PC-3 (cell line): Measurements from ENCODE around the gene MYLK4. TPM values are rescaled to one million over a fixed set of nuclear protein-coding genes. Genes with fewer than 3 reads are reported as not detected.

Experiments used
- ATAC-seq: fragments of 200-7000 bp; cut with Tn5 transposase; 2 replicates; pipeline ENCODE4 v1.9.1; 2020; ENCODE audit warnings: mild to moderate bottlenecking, moderate library complexity
- BruUV-seq: library from RNA; stranded (reverse); fragments of 400-500 nt; replicated peaks from 2 replicates; lab custom pipeline; 2021; lab: Mats Ljungman, UMichigan
- CTCF ChIA-PET: fragments of 300-600 bp; sonication (Branson Sonifier 250); formaldehyde crosslinking; loops from one replicate; lab custom pipeline; 2022; ENCODE audit warnings: antibody characterized with exemption; lab: Charles Lee
- POLR2A ChIA-PET: fragments of 300-600 bp; sonication (Branson Sonifier 250); formaldehyde crosslinking; loops from one replicate; lab custom pipeline; 2022; ENCODE audit warnings: antibody characterized with exemption; ENCODE audit not compliant: unreplicated experiment; lab: Charles Lee
- DNase-seq: peaks from one replicate; pipeline ENCODE4 v3.0.0-alpha.2; 2015
- H2AFZ ChIP-seq: fragments of 300-600 bp; sonication (generic); 2 replicates; pipeline ENCODE4 v1.6.0; 2016; ENCODE audit warnings: antibody characterized with exemption, low read length
- H3F3A ChIP-seq: fragments of 300-600 bp; sonication (generic); one replicate; pipeline ENCODE4 v1.6.0; 2017; ENCODE audit warnings: antibody characterized with exemption, low read length, control low read depth, mild to moderate bottlenecking; ENCODE audit not compliant: unreplicated experiment
- H3K27ac ChIP-seq: fragments of 300-600 bp; sonication (generic); 2 replicates; pipeline ENCODE4 v1.5.1; 2016; ENCODE audit warnings: mild to moderate bottlenecking, low read length
- H3K27me3 ChIP-seq: fragments of 300-600 bp; sonication (generic); 2 replicates; pipeline ENCODE4 v1.6.1; 2016; ENCODE audit warnings: low read length, mixed read lengths
- H3K36me3 ChIP-seq: fragments of 300-600 bp; sonication (generic); 2 replicates; pipeline ENCODE4 v1.6.1; 2016; ENCODE audit warnings: low read depth, mixed run types, low read length, mixed read lengths
- H3K4me1 ChIP-seq: fragments of 300-600 bp; sonication (generic); 2 replicates; pipeline ENCODE4 v1.5.1; 2016; ENCODE audit warnings: low read length; ENCODE audit not compliant: insufficient read depth
- H3K4me2 ChIP-seq: fragments of 300-600 bp; sonication (generic); 2 replicates; pipeline ENCODE4 v1.6.0; 2016; ENCODE audit warnings: low read length
- H3K4me3 ChIP-seq: fragments of 300-600 bp; sonication (generic); 2 replicates; pipeline ENCODE4 v1.5.1; 2016; ENCODE audit warnings: mild to moderate bottlenecking, low read length, mixed read lengths
- H3K79me2 ChIP-seq: fragments of 300-600 bp; sonication (generic); 2 replicates; pipeline ENCODE4 v1.6.1; 2017; ENCODE audit warnings: low read length, mixed read lengths
- H3K9ac ChIP-seq: fragments of 300-600 bp; sonication (generic); 2 replicates; pipeline ENCODE4 v1.6.0; 2016; ENCODE audit warnings: mild to moderate bottlenecking, low read length
- H3K9me2 ChIP-seq: fragments of 300-600 bp; sonication (generic); replicated peaks from 2 replicates; pipeline ENCODE4 v1.6.1; 2016; ENCODE audit warnings: mixed run types, low read length, mixed read lengths
- H3K9me3 ChIP-seq: fragments of 300-600 bp; sonication (generic); 2 replicates; pipeline ENCODE4 v1.6.1; 2016; ENCODE audit warnings: low read length, mixed read lengths
- H4K20me1 ChIP-seq: fragments of 300-600 bp; sonication (generic); 2 replicates; pipeline ENCODE4 v1.6.1; 2016; ENCODE audit warnings: low read length, mixed read lengths
- CTCF ChIP-seq: fragments of 300-600 bp; sonication (generic); conservative IDR thresholded peaks from 2 replicates; pipeline ENCODE4 v1.5.1; 2017; ENCODE audit warnings: antibody characterized with exemption, low read depth, mild to moderate bottlenecking, low read length
- EZH2 ChIP-seq: fragments of 300-600 bp; sonication (generic); IDR thresholded peaks from one replicate; pipeline ENCODE4 v1.6.1; 2017; ENCODE audit warnings: antibody characterized with exemption, mild to moderate bottlenecking, low read length; ENCODE audit not compliant: unreplicated experiment
- EZH2phosphoT487 ChIP-seq: fragments of 300-600 bp; sonication (generic); IDR thresholded peaks from 2 replicates; pipeline ENCODE4 v1.6.1; 2018; ENCODE audit warnings: mild to moderate bottlenecking, antibody characterized with exemption, low read length, borderline replicate concordance
- intact Hi-C: fragments of 100-400 bp; cut with micrococcal nuclease; formaldehyde crosslinking; loops from 2 replicates; pipeline ENCODE4 v1.9.0; 2023
- total RNA-seq: library from RNA; depleted of rRNA; stranded (reverse); fragments of >200 nt; gene quantifications from 2 replicates; pipeline ENCODE4 v1.2.3, GENCODE V29; 2014

MYLK4 gene
- total RNA-seq, 1 experiment from 2014 or later = 0.11 TPM

GRCh38 chr6:2781685-2782355, 31.1 kb upstream of the MYLK4 start:
- Histone ChIP-seq H3K4me2 (no peak overlapping the region), H3K27me3 (no peaks in the 10 kb centered on the region), H3K36me3 (peaks cover 36% of the 10 kb centered on the region; the same call in 1 of the 2 replicates), H3K9me2 (no peaks in the 10 kb centered on the region), H3K9ac (no peak overlapping the region), H3K4me1 (no peaks in the 10 kb centered on the region), H2AFZ (no peak overlapping the region), H3K4me3 (no peak overlapping the region), H3F3A (no peaks in the 10 kb centered on the region), H4K20me1 (peaks cover 21% of the 10 kb centered on the region; the same call in 1 of the 2 replicates), H3K27ac (no peak overlapping the region), H3K79me2 (peaks cover 77% of the 10 kb centered on the region), H3K9me3 (no peaks in the 10 kb centered on the region)
- ChIA-PET POLR2A (no interaction called here), CTCF (no interaction called here)
- DNase-seq = no peak
- TF ChIP-seq EZH2 (no peak), CTCF (no peak), EZH2phosphoT487 (no peak)
- BruUV-seq = no TSS peak
- intact Hi-C loops = no loop called here
- no peak for ATAC-seq

- no peak overlapping the region for H3K4me2 ChIP-seq
- no peaks in the 10 kb centered on the region for H3K9me2 ChIP-seq
- no peak for TF ChIP-seq CTCF
- TF ChIP-seq EZH2phosphoT487 = no peak
- TF ChIP-seq EZH2 = no peak
- no TSS peak for BruUV-seq
- no peak for ATAC-seq
- peaks cover 25% of the 10 kb centered on the region; the same call in 1 of the 2 replicates for H4K20me1 ChIP-seq
- no peak overlapping the region for H3K9ac ChIP-seq
- no peaks in the 10 kb centered on the region for H3F3A ChIP-seq
- H3K9me3 ChIP-seq = no peaks in the 10 kb centered on the region
- H3K27ac ChIP-seq = no peak overlapping the region
- CTCF ChIA-PET = no interaction called here
- intact Hi-C loops = no loop called here
- H3K79me2 ChIP-seq = peaks cover 83% of the 10 kb centered on the region
- no peaks in the 10 kb centered on the region for H3K4me1 ChIP-seq
- POLR2A ChIA-PET = no interaction called here
- DNase-seq = no peak
- no peaks in the 10 kb centered on the region for H3K27me3 ChIP-seq
- peaks cover 35% of the 10 kb centered on the region; the same call in 1 of the 2 replicates for H3K36me3 ChIP-seq
- no peak overlapping the region for H2AFZ ChIP-seq
- no peak overlapping the region for H3K4me3 ChIP-seq
These were observed 29.5 kb upstream of the MYLK4 start for GRCh38 chr6:2780102-2780737.

GRCh38 chr6:2777249-2777648, 26.5 kb upstream of the MYLK4 start:
- BruUV-seq = no TSS peak
- intact Hi-C loops = no loop called here
- no peaks in the 10 kb centered on the region for H3K9me2 ChIP-seq
- no peak for TF ChIP-seq CTCF
- TF ChIP-seq EZH2 = no peak
- no peak for TF ChIP-seq EZH2phosphoT487
- H3K9ac ChIP-seq = no peak overlapping the region
- peaks cover 51% of the 10 kb centered on the region for H3K36me3 ChIP-seq
- no peak for DNase-seq
- H2AFZ ChIP-seq = no peak overlapping the region
- no peaks in the 10 kb centered on the region for H3K9me3 ChIP-seq
- CTCF ChIA-PET = no interaction called here
- H3K27me3 ChIP-seq = no peaks in the 10 kb centered on the region
- no peaks in the 10 kb centered on the region for H3K4me1 ChIP-seq
- no peak overlapping the region for H3K4me2 ChIP-seq
- no peak for ATAC-seq
- H3F3A ChIP-seq = no peaks in the 10 kb centered on the region
- POLR2A ChIA-PET = no interaction called here
- no peak overlapping the region for H3K27ac ChIP-seq
- peaks cover 33% of the 10 kb centered on the region; the same call in 1 of the 2 replicates for H4K20me1 ChIP-seq
- peaks cover 97% of the 10 kb centered on the region for H3K79me2 ChIP-seq
- no peak overlapping the region for H3K4me3 ChIP-seq
